ENCODE data around the gene STAC2.
"Not testable (repeated sequence)": the region's sequence is repeated elsewhere in the genome, so short reads cannot be mapped to it uniquely, and the experiment has no call there.

Gene STAC2

GRCh38 chr17:39225308-39225958, at the start of gene STAC2:
Gene STAC2, minus strand, starts transcription at chr17:39225945. Its CDS starts 443 bp downstream, at chr17:39225502.
- DNase-seq: no peak

- no peak for DNase-seq
These were observed 45.8 kb upstream of the STAC2 start for GRCh38 chr17:39271546-39271945.

- no peak for DNase-seq
These were observed 45.2 kb upstream of the STAC2 start for GRCh38 chr17:39270923-39271322.

- no peak for DNase-seq
These were observed 38.4 kb upstream of the STAC2 start for GRCh38 chr17:39264119-39264518.

- DNase-seq: no peak
These were observed 35.5 kb upstream of the STAC2 start for GRCh38 chr17:39261286-39261685.

GRCh38 chr17:39252788-39253460, 27.2 kb upstream of the STAC2 start:
- no peak for DNase-seq

GRCh38 chr17:39251997-39252396, 26.3 kb upstream of the STAC2 start:
- DNase-seq: no peak

GRCh38 chr17:39250076-39250475, 24.3 kb upstream of the STAC2 start:
- DNase-seq: not testable (repeated sequence)

- DNase-seq: no peak
These were observed 20.5 kb upstream of the STAC2 start for GRCh38 chr17:39246274-39246673.

- peak; percentile 69 for DNase-seq
These were observed 19.1 kb upstream of the STAC2 start for GRCh38 chr17:39244600-39245570.

GRCh38 chr17:39244016-39244599, 18.4 kb upstream of the STAC2 start:
- no peak for DNase-seq

GRCh38 chr17:39243155-39243554, 17.4 kb upstream of the STAC2 start:
- DNase-seq: no peak

GRCh38 chr17:39240631-39241030, 14.9 kb upstream of the STAC2 start:
- no peak for DNase-seq

GRCh38 chr17:39239640-39240314, 14.0 kb upstream of the STAC2 start:
- peak; percentile 44 for DNase-seq

GRCh38 chr17:39238311-39238972, 12.7 kb upstream of the STAC2 start:
- DNase-seq: peak; percentile 89

- DNase-seq: no peak
These were observed 11.8 kb upstream of the STAC2 start for GRCh38 chr17:39237586-39237985.

GRCh38 chr17:39236981-39237441, 11.3 kb upstream of the STAC2 start:
- DNase-seq: peak; percentile 20

- DNase-seq: no peak
These were observed 10.7 kb upstream of the STAC2 start for GRCh38 chr17:39236450-39236927.

- DNase-seq: peak; percentile 32
These were observed 10.1 kb upstream of the STAC2 start for GRCh38 chr17:39235555-39236449.
